ENCODE results near the gene CRIP2. TPM values are rescaled to one million over a fixed set of nuclear protein-coding genes. Genes with fewer than 3 reads are reported as not detected.

The CRIP2 gene
- total and polyA plus RNA-seq, 2 of the 13 experiments (the other 11 are each of a cell fraction or from before 2014, with no cell fraction given) = 31.6 to 37.9 TPM

GRCh38 chr14:105475269-105476096 lies 862 bp downstream of the CRIP2 start (continued):
- TF ChIP-seq TFDP1 (CRISPR knock-in tag; IDR thresholded peaks at IDR 0.05; ENCODE audit: borderline replicate concordance) (peak; percentile 40; the same call in 1 of the 2 replicates), HOXA3 (CRISPR knock-in tag; IDR thresholded peaks at IDR 0.05) (no peak; the same call in 1 of the 2 replicates), ZBTB4 (CRISPR knock-in tag; IDR thresholded peaks at IDR 0.05; ENCODE audit: borderline replicate concordance) (0 out of 2 replicates have a peak, but pooled peaks have one; percentile 41), ZNF543 (CRISPR knock-in tag; IDR thresholded peaks at IDR 0.05) (peak; percentile 37; the same call in 1 of the 2 replicates), THAP11 (CRISPR knock-in tag; IDR thresholded peaks at IDR 0.05) (no peak), ZBTB14 (CRISPR knock-in tag; IDR thresholded peaks at IDR 0.05) (peak; percentile 24; the same call in 1 of the 2 replicates), MYC (CRISPR knock-in tag; IDR thresholded peaks at IDR 0.05; ENCODE audit: borderline replicate concordance) (peak; percentile 17; the same call in 1 of the 2 replicates), SAP130 (CRISPR knock-in tag; IDR thresholded peaks at IDR 0.05; ENCODE audit: low read depth) (peak; percentile 2; the same call in 1 of the 2 replicates), ZNF777 (CRISPR knock-in tag; IDR thresholded peaks at IDR 0.05) (peak; percentile 34; the same call in 1 of the 2 replicates), ZNF678 (CRISPR knock-in tag; IDR thresholded peaks at IDR 0.05) (0 out of 2 replicates have a peak, but pooled peaks have one; percentile 48), SNAPC2 (CRISPR knock-in tag; IDR thresholded peaks at IDR 0.05) (0 out of 2 replicates have a peak, but pooled peaks have one; percentile 16), ZNF720 (CRISPR knock-in tag; IDR thresholded peaks at IDR 0.05) (no peak), NFYB (CRISPR knock-in tag; IDR thresholded peaks at IDR 0.05) (0 out of 2 replicates have a peak, but pooled peaks have one; percentile 5), MXD1 (CRISPR knock-in tag; IDR thresholded peaks at IDR 0.05) (no peak), PAXIP1 (CRISPR knock-in tag; conservative IDR thresholded peaks at IDR 0.05) (0 out of 2 replicates have a peak, but pooled peaks have one; percentile 33), MTA1 (CRISPR knock-in tag; IDR thresholded peaks at IDR 0.05; ENCODE audit: borderline replicate concordance) (peak; percentile 25; the same call in 1 of the 2 replicates), LCORL (IDR thresholded peaks at IDR 0.05) (no peak), LCORL (CRISPR knock-in tag; IDR thresholded peaks at IDR 0.05) (0 out of 2 replicates have a peak, but pooled peaks have one; percentile 17), HNF4A (CRISPR knock-in tag; IDR thresholded peaks at IDR 0.05) (peak; percentile 17; the same call in 1 of the 2 replicates)

All from HepG2 (cell line).